IMR-90 (cell line): ENCODE measurements around the gene RNF103. TPM values are rescaled to one million over a fixed set of nuclear protein-coding genes. Genes with fewer than 3 reads are reported as not detected.

Experiments
- ATAC-seq: fragments of 200-7000 bp; cut with Tn5 transposase; 2 replicates; pipeline ENCODE4 v1.9.1; 2020; ENCODE audit warnings: low read depth, mild to moderate bottlenecking, moderate library complexity
- BruUV-seq: library from RNA; stranded (reverse); fragments of 400-500 nt; replicated peaks from 2 replicates; lab custom pipeline; 2021; lab: Mats Ljungman, UMichigan
- CTCF ChIA-PET: fragments of 300-600 bp; formaldehyde crosslinking; extraction: SDS; loops from one replicate; lab custom pipeline; 2021; ENCODE audit warnings: antibody characterized with exemption; lab: Yijun Ruan, JAX
- POLR2A ChIA-PET: fragments of 300-600 bp; sonication (Branson Sonifier 250); formaldehyde crosslinking; loops from one replicate; lab custom pipeline; 2022; ENCODE audit warnings: antibody characterized with exemption; ENCODE audit not compliant: unreplicated experiment; lab: Charles Lee
- DNase-seq: peaks from one replicate; pipeline ENCODE4 v3.0.0; 2013
- H2AFZ ChIP-seq: replicated peaks from 2 replicates; pipeline ENCODE3; 2013; ENCODE audit warnings: low read length, mild to moderate bottlenecking; ENCODE audit not compliant: poor library complexity
- H2AK5ac ChIP-seq: 2 replicates; pipeline ENCODE4 v1.6.1; 2013; ENCODE audit warnings: low read depth, low read length, inconsistent platforms
- H2AK9ac ChIP-seq: replicated peaks from 2 replicates; pipeline ENCODE3; 2013; ENCODE audit warnings: mild to moderate bottlenecking, low read depth, low read length, moderate library complexity; ENCODE audit not compliant: poor library complexity
- H2BK120ac ChIP-seq: 2 replicates; pipeline ENCODE4 v1.6.1; 2013; ENCODE audit warnings: low read depth, low read length, inconsistent platforms
- H2BK15ac ChIP-seq: 3 replicates; pipeline ENCODE4 v1.6.1; 2013; ENCODE audit warnings: low read depth, low read length, inconsistent platforms
- H2BK20ac ChIP-seq: 2 replicates; pipeline ENCODE4 v1.6.1; 2013; ENCODE audit warnings: low read depth, mild to moderate bottlenecking, inconsistent platforms, low read length, moderate library complexity
- H2BK5ac ChIP-seq: 2 replicates; pipeline ENCODE4 v1.6.1; 2013; ENCODE audit warnings: mild to moderate bottlenecking, low read depth, low read length, inconsistent platforms; ENCODE audit not compliant: poor library complexity, severe bottlenecking
- H3K14ac ChIP-seq: replicated peaks from 2 replicates; pipeline ENCODE4 v1.6.1; 2013; ENCODE audit warnings: low read depth, low read length, inconsistent platforms
- H3K18ac ChIP-seq: 2 replicates; pipeline ENCODE4 v1.6.1; 2013; ENCODE audit warnings: low read depth, low read length, control low read depth
- H3K23ac ChIP-seq: 2 replicates; pipeline ENCODE4 v1.6.1; 2013; ENCODE audit warnings: low read depth, low read length, inconsistent platforms
- H3K27ac ChIP-seq: 2 replicates; pipeline ENCODE4 v1.5.1; 2013; ENCODE audit warnings: mild to moderate bottlenecking, control low read depth, low read length; ENCODE audit not compliant: insufficient read depth
- H3K27me3 ChIP-seq: 2 replicates; pipeline ENCODE4 v1.6.1; 2013; ENCODE audit warnings: low read length; ENCODE audit not compliant: control insufficient read depth, insufficient read depth
- H3K36me3 ChIP-seq: 2 replicates; pipeline ENCODE4 v1.6.1; 2013; ENCODE audit warnings: low read length, mixed read lengths; ENCODE audit not compliant: control insufficient read depth, insufficient read depth
- H3K4ac ChIP-seq: 2 replicates; pipeline ENCODE4 v1.6.1; 2013; ENCODE audit warnings: low read depth, low read length, inconsistent platforms
- H3K4me1 ChIP-seq: 2 replicates; pipeline ENCODE4 v1.6.1; 2013; ENCODE audit warnings: low read length, mixed read lengths; ENCODE audit not compliant: control insufficient read depth, insufficient read depth
- H3K4me2 ChIP-seq: 2 replicates; pipeline ENCODE4 v1.6.1; 2013; ENCODE audit warnings: low read depth, mild to moderate bottlenecking, control low read depth, low read length, moderate library complexity
- H3K4me3 ChIP-seq: 2 replicates; pipeline ENCODE4 v1.5.1; 2013; ENCODE audit warnings: low read depth, mild to moderate bottlenecking, control low read depth, low read length, moderate library complexity; ENCODE audit not compliant: insufficient read depth
- H3K56ac ChIP-seq: 2 replicates; pipeline ENCODE4 v1.6.1; 2013; ENCODE audit warnings: low read length, inconsistent platforms; ENCODE audit not compliant: insufficient read depth; ENCODE audit errors: extremely low read depth
- H3K79me1 ChIP-seq, 2 experiments: 2 replicates each; pipeline ENCODE4 v1.6.1; 2013; ENCODE audit warnings: low read length in 2 of 2, inconsistent platforms in 1 of 2, low read depth in 1 of 2
- H3K9ac ChIP-seq: 2 replicates; pipeline ENCODE4 v1.6.1; 2013; ENCODE audit warnings: low read depth, low read length, control low read depth
- H3K9me1 ChIP-seq: 2 replicates; pipeline ENCODE4 v1.6.1; 2013; ENCODE audit warnings: low read length, inconsistent platforms; ENCODE audit not compliant: insufficient read depth
- H3K9me3 ChIP-seq: 2 replicates; pipeline ENCODE4 v1.6.1; 2013; ENCODE audit warnings: low read length; ENCODE audit not compliant: control insufficient read depth, insufficient read depth
- H4K20me1 ChIP-seq: 2 replicates; pipeline ENCODE4 v1.6.1; 2013; ENCODE audit warnings: low read length, inconsistent platforms; ENCODE audit not compliant: insufficient read depth
- H4K5ac ChIP-seq: 2 replicates; pipeline ENCODE4 v1.6.1; 2013; ENCODE audit warnings: mild to moderate bottlenecking, low read depth, low read length, control low read depth
- H4K8ac ChIP-seq, 2 experiments: 2 replicates each; pipeline ENCODE4 v1.6.1; 2013; ENCODE audit warnings: low read depth in 2 of 2, low read length in 2 of 2, control low read depth in 1 of 2, inconsistent platforms in 1 of 2
- H4K91ac ChIP-seq: 2 replicates; pipeline ENCODE4 v1.6.1; 2013; ENCODE audit warnings: low read depth, low read length, inconsistent platforms; ENCODE audit not compliant: insufficient read depth
- MAFK ChIP-seq: IDR thresholded peaks from 2 replicates; pipeline ENCODE4 v1.6.1; 2012; ENCODE audit warnings: low read depth, low read length, improper control_type of control experiment
- POLR2A ChIP-seq: IDR thresholded peaks from 2 replicates; pipeline ENCODE4 v1.6.1; 2012; ENCODE audit warnings: mild to moderate bottlenecking, low read depth, low read length
- USF2 ChIP-seq: fragments of 150-350 bp; IDR thresholded peaks from 2 replicates; pipeline ENCODE4 v1.6.1; 2017; ENCODE audit warnings: mild to moderate bottlenecking, antibody characterized with exemption, low read length, low read depth
- WGBS, 2 experiments: methylation state at CpG; one replicate each; pipeline versions ENCODE4 v1.1.5 to v1.1.7; 2013; ENCODE audit warnings: missing lambda C conversion rate in 2 of 2; ENCODE audit not compliant: insufficient read length in 1 of 2; ENCODE audit errors: extremely low coverage in 2 of 2; 5-methylcytosine and 5-hydroxymethylcytosine counted together
- dilution Hi-C: fragments of 300-500 bp; cut with HindIII; formaldehyde crosslinking; loops from one replicate; pipeline ENCODE4 v1.14.3; 2018; ENCODE audit warnings: low sequenced_read_pairs; ENCODE audit not compliant: unreplicated experiment
- in situ Hi-C: fragments of 300-500 bp; cut with MboI; formaldehyde crosslinking; loops from 3 replicates; pipeline ENCODE4 v1.14.3; 2019; ENCODE audit warnings: low sequenced_read_pairs, inconsistent platforms, mixed read lengths
- intact Hi-C: fragments of 100-400 bp; cut with micrococcal nuclease; formaldehyde crosslinking; loops from 2 replicates; pipeline ENCODE4 v1.10.0; 2022
- polyA plus RNA-seq, 3 experiments: library from polyadenylated mRNA; depleted of rRNA; stranded (reverse); fragments of >200 nt; gene quantifications; 2 replicates each; pipeline ENCODE4 v1.2.3, GENCODE V29; 2012; ENCODE audit warnings: low replicate concordance in 1 of 3
- total RNA-seq: library from RNA; depleted of rRNA; stranded (reverse); fragments of >200 nt; gene quantifications from 2 replicates; pipeline ENCODE4 v1.2.3, GENCODE V29; 2012

The RNF103 gene
- total and polyA plus RNA-seq, 2 of the 4 experiments (the other 2 are of a cell fraction): 5.6 to 7.2 TPM

- no CpG with 5 or more reads among the region's 4 CpGs for WGBS, 2 experiments
These were observed 19.8 kb downstream of the RNF103 start for GRCh38 chr2:86603905-86604304.

More at GRCh38 chr2:86603905-86604304, 19.8 kb downstream of the RNF103 start:
- Histone ChIP-seq H3K18ac (no peak overlapping the region), H2BK120ac (no peak overlapping the region), H3K56ac (no peak overlapping the region), H3K14ac (no peak overlapping the region), H3K36me3 (peaks cover 20% of the 10 kb centered on the region), H3K4ac (no peak overlapping the region), H2BK5ac (no peak overlapping the region), H3K79me1 (0 out of 4 replicates have a peak, but pooled peaks cover 0 to 2% of the 10 kb centered on the region in 2 experiments), H2BK20ac (no peak overlapping the region), H3K27me3 (no peaks in the 10 kb centered on the region), H3K23ac (no peak overlapping the region), H2AK9ac (no peak overlapping the region), H4K8ac (no peak overlapping the region), H3K9me1 (no peaks in the 10 kb centered on the region), H3K9ac (no peak overlapping the region), H3K4me2 (no peak overlapping the region), H4K5ac (no peak overlapping the region), H2AK5ac (no peak overlapping the region), H3K27ac (no peak overlapping the region), H4K91ac (no peak overlapping the region), H3K4me3 (no peak overlapping the region), H2BK15ac (no peak overlapping the region), H3K4me1 (no peaks in the 10 kb centered on the region), H2AFZ (no peak overlapping the region), H3K9me3 (no peaks in the 10 kb centered on the region), H4K20me1 (no peaks in the 10 kb centered on the region)
- BruUV-seq: TSS peak; percentile 85
- dilution Hi-C loops (no loop called here), intact Hi-C loops (no loop called here), in situ Hi-C loops (loop anchor here (10.0 kb wide), 1 partner anchor 89 kb away; no protein-coding TSS in a partner anchor)
- CTCF ChIA-PET: no interaction called here
- ATAC-seq (no peak), DNase-seq (no peak)
- POLR2A ChIA-PET: no interaction called here
- no peak for TF ChIP-seq MAFK
- no peak for TF ChIP-seq USF2
- TF ChIP-seq POLR2A: no peak
